GM08714 (cell line): ENCODE results near the gene TUSC2.
"Not testable (repeated sequence)": the region's sequence is repeated elsewhere in the genome, so short reads cannot be mapped to it uniquely, and the experiment has no call there.

Experiments used
- H3K4me3 ChIP-seq: fragments of 200-500 bp; sonication (Bioruptor generic); 2 replicates; pipeline ENCODE4 v1.5.1; 2014; ENCODE audit warnings: mild to moderate bottlenecking, low read length, inconsistent platforms
- ZNF274 ChIP-seq: IDR thresholded peaks from 2 replicates; pipeline ENCODE4 v1.6.1; 2012; ENCODE audit warnings: mild to moderate bottlenecking, low read depth, low read length

Gene TUSC2

GRCh38 chr3:50322386-50323091 lies 5.5 kb downstream of the TUSC2 start, which contains the start of gene HYAL2:
HYAL2 (minus strand) TSS chr3:50322745; CDS start chr3:50320489, 2,256 bp downstream.
- no peak for TF ChIP-seq ZNF274
- H3K4me3 ChIP-seq, result peak within 1 kb of the TSS; percentile 91; the same call in 1 of the 2 replicates

GRCh38 chr3:50322115-50322385 lies 6.0 kb downstream of the TUSC2 start:
- no peak for TF ChIP-seq ZNF274
- H3K4me3 ChIP-seq, result peak overlapping the region; percentile 15; the same call in 1 of the 2 replicates

- no peak for TF ChIP-seq ZNF274
- H3K4me3 ChIP-seq, result peak overlapping the region; percentile 91; the same call in 1 of the 2 replicates
Observed at GRCh38 chr3:50321336-50322114, 6.5 kb downstream of the TUSC2 start.

GRCh38 chr3:50320853-50321335 lies 7.1 kb downstream of the TUSC2 start:
- no peak for TF ChIP-seq ZNF274
- H3K4me3 ChIP-seq, result peak overlapping the region; percentile 91

- H3K4me3 ChIP-seq, result peak overlapping the region; percentile 91; the same call in 1 of the 2 replicates
- TF ChIP-seq ZNF274, result no peak
Observed at GRCh38 chr3:50319894-50320625, 8.0 kb downstream of the TUSC2 start.

- TF ChIP-seq ZNF274, result no peak
Observed at GRCh38 chr3:50319181-50319893, 8.7 kb downstream of the TUSC2 start.

GRCh38 chr3:50318615-50319014 lies 9.4 kb downstream of the TUSC2 start:
- H3K4me3 ChIP-seq, result no peak overlapping the region
- TF ChIP-seq ZNF274, result no peak

More at GRCh38 chr3:50319181-50319893, 8.7 kb downstream of the TUSC2 start:
- no peak overlapping the region for H3K4me3 ChIP-seq

- TF ChIP-seq ZNF274, result no peak
- no peak overlapping the region for H3K4me3 ChIP-seq
Observed at GRCh38 chr3:50318163-50318562, 9.9 kb downstream of the TUSC2 start.

GRCh38 chr3:50317300-50317699 lies 10.7 kb downstream of the TUSC2 start:
- no peak overlapping the region for H3K4me3 ChIP-seq
- TF ChIP-seq ZNF274, result no peak

GRCh38 chr3:50316657-50317242 lies 11.3 kb downstream of the TUSC2 start:
- TF ChIP-seq ZNF274, result no peak
- no peak overlapping the region for H3K4me3 ChIP-seq

GRCh38 chr3:50314816-50315215 lies 13.2 kb downstream of the TUSC2 start:
- no peak for TF ChIP-seq ZNF274
- H3K4me3 ChIP-seq, result no peak overlapping the region

- no peak overlapping the region for H3K4me3 ChIP-seq
- TF ChIP-seq ZNF274, result no peak
Observed at GRCh38 chr3:50314342-50314741, 13.7 kb downstream of the TUSC2 start.

GRCh38 chr3:50312041-50312440 lies 16.0 kb downstream of the TUSC2 start:
- H3K4me3 ChIP-seq, result not testable (repeated sequence)

GRCh38 chr3:50304601-50305000 lies 23.4 kb downstream of the TUSC2 start:
- no peak overlapping the region for H3K4me3 ChIP-seq
- TF ChIP-seq ZNF274, result no peak
